ENCODE data around the gene SLC17A9.
A peak's percentile ranks its signal among the peaks of the same experiment; 100 is the strongest.

Gene SLC17A9

GRCh38 chr20:63005365-63005861 is 52.9 kb downstream of the SLC17A9 start:
- ATAC-seq: no peak

DNA sequence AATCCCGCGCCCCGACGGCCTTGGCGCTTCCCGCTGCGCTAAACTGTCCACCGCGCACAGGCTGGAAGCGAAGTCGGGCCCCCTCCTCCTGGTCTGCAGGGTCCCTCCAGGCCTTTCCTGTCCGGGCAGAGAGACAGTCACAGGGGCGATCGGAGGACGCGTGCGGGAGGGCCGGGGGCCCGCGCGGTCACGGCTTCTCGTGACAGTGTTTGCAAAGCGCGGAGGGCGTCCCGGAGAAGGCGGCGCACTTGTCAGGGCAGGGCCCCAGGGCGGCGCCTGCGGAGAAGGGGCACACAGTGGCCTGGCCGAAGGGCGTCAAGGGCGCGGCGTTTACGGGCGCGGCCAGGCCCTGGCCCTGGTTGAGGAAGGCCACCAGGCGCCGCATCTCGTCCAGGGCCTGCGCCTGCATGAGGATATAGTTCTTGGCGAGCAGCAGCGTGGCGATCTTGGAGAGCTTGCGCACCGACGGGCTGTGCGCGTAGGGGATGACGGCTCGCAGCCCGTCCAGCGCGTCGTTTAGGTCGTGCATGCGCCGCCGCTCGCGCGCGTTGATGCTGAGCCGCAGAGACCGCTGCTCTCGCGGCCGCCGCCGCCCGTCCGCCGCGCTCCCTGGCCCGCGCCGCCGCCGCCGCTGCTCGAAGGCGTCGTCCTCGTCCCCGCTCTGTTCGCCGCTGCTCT is 53.5 kb downstream of the SLC17A9 start:
- ATAC-seq: no peak

- no peak for ATAC-seq
Observed at GRCh38 chr20:63006540-63007359, 54.2 kb downstream of the SLC17A9 start, which contains the start of gene BHLHE23. BHLHE23 (minus strand) TSS chr20:63006964; CDS start chr20:63006774, 190 bp downstream.

DNA sequence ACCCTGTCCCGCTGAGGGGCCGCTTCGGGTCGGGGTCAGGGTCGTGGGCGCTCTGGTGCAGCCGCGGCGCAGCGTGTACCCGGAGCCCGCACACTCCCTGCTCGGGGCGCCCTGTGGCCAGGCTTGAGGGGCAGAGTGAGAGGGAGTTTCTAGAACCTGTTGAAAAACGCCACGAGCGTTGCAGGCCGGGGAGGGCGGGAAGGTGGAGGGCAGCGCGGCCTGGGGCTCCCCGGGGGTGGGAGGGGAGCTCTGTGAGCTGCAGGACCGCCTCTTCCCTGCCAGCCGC is 54.8 kb downstream of the SLC17A9 start:
- no peak for ATAC-seq

DNA sequence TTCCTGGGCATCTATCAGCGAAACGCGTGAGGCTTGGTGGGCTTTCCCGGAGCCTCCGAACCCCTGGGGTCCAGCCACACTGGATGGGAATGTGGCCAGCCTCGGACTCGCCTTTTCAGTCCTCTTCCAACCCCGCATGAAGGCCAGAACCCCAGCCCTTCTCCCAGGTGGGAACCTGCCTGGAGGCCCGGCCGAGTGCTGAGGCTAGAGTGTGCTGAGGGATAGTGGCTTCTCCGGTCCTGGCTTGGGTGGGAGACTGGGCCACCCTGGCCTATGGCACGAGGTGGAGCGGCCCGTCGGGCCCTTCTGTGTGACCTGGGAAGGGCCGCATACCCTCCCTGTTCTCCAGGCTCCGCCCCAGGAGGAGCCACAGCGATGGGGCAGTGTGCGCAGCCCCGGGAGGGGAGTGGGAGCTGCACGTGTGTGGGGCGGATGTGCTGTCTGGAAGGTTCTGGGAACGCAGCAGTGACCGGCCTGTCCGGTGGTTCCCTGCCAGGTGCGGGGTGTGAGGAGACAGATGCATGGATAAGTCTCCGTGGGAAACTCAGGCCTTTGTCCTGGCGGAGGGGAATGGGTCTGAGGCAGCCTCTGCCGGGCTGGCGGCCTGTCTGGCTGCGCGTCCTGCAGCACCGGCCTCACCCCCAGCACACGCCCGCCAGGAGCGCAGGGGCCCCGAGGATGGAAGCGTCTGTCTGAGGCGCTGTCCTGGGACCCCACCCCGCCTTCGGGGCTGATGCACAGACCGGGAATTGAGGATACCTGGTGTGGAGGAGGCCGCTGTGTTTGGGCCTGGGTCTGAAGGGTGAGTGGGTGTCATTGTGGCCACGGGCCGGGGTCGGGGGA is 55.4 kb downstream of the SLC17A9 start:
- ATAC-seq: no peak

DNA sequence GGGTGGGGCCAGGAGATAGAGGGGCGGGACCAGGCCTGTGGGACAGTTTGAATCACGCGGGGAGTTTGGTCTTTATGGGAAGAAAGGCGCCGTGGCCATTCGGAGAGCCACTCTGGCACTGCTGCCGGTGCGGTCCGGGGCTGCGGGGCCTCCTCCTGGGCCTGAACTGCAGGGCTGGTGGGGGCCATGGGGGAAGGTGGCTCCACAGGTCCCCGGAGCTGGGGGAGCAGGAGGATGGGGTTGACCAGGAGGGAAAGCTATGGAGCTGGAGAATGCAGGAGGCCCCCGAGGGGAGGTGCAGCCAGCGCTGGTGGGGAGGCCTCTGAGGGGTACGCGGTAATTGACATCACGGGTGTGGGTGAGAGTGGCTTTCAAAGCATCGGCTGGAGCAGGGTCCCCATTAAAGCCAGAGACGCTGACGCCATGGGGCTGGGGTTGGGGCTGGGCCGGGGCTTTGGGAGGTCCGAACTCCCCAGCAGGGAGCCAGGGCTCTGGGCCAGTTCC is 56.1 kb downstream of the SLC17A9 start:
- ATAC-seq: peak in 1 of 2 donors; percentile 3

DNA sequence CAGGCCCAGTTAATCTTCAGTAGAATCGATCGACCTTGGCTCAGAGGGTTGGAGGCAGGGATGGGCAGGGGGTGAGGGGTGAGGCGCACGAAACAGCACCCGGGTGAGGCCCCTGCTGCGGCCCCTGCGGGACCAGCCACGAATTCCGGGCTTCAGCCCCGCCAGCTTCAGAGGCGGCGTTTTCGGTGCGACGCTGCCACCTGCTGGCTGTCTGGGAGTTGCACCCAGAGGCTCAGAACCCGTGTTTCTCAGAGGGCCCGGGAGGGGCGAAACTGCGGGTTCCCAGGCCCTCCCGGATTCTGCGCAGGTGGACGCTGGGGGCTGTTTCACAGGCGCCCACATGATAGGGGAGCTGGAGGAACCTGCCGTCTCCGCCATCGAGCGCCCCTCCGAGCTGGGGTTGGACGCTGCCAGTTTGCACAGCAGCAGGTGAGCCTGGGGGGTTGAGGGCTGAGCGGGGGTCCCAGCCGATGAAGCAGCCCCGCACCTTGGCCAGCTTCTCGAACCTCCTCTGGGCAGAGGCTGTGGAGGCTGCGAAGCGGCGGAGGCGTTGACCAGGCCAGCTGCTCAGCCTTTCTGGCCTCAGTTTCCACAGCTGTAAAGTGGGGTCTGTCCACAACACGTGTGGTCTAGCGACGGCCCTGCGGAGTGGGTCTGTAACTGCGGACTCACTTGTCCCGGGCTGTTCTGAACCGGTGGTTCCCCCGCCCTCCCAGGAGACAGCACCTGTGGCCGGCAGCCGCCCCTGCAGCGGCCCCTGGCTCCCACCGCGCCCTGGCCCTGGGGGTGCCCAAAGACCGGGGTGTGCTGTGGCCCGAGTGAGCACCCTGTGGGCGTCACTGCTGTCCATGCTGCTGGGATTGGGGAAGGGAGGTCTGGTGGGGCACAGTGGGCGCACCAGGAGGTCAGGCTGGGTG is 56.8 kb downstream of the SLC17A9 start:
- ATAC-seq: peak; percentile 79 to 82

DNA sequence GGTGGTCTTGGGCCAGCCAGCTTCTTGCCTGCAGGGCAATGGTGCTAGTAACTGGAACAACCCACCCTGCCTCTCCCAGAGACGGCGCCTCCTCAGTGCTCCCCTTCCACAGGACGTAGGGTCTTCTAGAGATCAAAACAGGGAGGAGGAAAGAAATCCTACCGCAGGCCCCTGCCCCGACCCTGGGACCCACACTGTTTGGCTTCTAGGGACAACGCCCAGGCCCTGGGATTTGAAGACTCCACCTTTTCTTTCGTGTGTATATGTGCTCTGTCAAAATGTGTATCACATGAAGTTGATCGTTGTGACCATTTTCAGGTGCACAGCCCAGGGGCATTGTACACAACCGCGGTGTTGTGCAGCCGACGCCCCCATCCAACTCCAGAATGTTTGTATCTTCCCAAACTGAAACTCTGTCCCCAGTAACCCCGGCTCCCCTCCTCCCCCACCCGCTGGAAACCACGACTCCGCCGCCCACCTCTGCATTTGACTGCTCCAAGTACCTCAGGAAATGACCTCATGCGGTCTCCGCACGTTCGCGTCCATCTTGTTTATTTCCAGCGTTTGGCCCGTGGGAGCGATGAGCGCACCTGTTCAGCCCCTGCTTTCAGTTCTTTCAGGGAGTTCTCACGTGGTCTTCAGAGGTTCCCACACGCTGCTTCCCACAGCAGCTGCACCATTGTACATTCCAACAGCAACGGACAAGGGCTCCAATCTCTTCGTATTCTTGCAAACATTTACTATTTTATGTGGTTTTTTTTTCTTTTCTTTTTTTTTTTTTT is 57.7 kb downstream of the SLC17A9 start:
- peak; percentile 66 to 70 for ATAC-seq

GRCh38 chr20:63011798-63012197 is 59.3 kb downstream of the SLC17A9 start:
- no peak for ATAC-seq

DNA sequence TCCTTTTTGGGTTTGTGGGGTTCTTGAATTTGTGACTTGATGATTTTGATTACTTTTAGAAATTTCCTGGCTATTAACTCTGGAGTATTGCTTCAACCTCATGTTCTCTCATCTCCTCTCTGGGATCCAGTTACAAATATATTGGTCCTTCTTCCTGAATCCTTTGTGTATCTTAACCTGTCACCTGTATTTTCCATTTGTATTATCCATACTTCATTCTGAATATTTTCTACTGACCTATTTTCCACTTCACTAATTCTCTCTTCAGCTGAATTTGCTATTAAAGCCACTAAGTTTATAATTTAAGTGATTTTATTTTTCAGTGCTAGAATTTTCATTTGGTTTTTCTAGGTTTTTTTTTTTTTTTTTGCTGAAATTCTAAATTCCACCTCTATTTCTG is 60.7 kb downstream of the SLC17A9 start:
- no peak for ATAC-seq

DNA sequence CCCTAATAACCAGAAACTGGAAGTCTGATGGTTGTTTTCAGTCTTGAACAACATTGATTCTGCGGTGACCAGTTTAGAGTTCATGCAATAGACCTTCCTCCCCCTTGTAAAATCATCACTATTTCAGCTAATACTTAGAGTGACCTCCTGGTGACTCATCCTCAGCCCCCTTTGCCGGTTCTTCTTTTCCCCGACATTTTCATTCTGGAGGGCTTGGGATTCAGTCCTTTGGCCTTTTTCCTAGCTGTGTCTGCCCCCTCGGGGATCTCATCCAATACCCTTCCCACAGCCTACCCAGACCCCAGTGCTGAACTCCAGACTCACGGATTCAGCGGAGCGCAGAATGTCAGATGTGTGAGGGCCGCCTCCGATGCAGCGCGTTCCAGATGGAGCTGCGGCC is 61.8 kb downstream of the SLC17A9 start:
- no peak for ATAC-seq

- ATAC-seq: no peak
Observed at GRCh38 chr20:63014710-63015109, 62.2 kb downstream of the SLC17A9 start.

DNA sequence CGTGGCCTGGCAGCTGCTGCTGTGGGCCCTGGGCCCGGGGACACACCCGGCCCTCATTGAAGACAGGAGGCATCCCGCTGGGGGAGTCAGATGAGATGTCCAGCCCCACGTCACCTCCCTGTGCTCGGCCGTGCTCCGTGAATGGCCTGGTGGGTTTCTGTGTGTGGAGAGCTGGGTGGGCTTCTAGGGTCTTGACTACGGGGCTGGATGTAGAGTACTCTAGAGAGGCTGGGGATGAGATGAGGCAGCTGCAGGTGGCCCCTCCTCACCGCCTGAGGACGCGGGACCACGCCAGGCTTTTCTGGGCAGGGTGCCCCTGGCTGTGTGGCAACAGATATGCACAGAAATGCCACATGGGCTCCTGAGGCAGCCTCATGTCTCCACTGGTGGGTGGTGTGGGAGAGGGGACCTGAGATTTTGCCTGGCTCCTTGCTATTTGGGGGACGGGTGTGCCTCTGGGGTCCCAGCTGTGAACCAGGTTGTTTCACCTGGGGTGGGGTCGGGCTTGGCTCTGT is 62.7 kb downstream of the SLC17A9 start:
- no peak for ATAC-seq

DNA sequence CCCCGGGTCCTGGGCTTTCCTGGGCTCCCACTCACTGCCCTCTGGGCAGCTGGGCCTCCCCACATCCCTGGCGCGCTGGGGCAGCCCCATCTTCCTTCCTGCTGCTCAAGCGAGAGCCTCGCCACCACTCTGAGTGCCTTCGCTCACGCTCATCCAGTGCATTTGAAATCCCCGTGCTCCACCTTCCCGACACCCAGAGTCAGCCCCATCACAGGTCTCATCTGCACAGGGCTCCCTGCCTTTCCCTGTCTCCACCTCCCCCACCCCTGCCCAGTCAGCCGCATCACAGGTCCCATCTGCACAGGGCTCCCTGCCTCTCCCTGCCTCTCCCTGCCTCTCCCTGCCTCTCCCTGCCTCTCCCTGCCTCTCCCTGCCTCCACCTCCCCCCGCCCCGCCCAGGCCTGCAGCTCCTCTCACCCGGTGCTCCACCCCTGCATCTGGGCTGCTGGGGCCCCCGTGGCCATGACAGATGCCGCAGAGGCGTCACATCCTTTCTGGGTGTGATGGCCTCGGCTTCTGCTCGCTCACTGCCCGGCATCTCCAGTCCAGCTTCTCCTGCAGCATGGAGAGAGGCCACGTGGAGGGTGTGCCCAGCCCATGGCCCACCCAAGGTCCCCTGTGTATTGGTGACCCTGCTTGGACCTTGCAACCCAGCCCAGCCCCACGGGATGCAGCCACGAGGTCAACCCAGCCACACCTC is 63.3 kb downstream of the SLC17A9 start:
- ATAC-seq: no peak

GRCh38 chr20:63016514-63017075 is 64.1 kb downstream of the SLC17A9 start:
- ATAC-seq: no peak

DNA sequence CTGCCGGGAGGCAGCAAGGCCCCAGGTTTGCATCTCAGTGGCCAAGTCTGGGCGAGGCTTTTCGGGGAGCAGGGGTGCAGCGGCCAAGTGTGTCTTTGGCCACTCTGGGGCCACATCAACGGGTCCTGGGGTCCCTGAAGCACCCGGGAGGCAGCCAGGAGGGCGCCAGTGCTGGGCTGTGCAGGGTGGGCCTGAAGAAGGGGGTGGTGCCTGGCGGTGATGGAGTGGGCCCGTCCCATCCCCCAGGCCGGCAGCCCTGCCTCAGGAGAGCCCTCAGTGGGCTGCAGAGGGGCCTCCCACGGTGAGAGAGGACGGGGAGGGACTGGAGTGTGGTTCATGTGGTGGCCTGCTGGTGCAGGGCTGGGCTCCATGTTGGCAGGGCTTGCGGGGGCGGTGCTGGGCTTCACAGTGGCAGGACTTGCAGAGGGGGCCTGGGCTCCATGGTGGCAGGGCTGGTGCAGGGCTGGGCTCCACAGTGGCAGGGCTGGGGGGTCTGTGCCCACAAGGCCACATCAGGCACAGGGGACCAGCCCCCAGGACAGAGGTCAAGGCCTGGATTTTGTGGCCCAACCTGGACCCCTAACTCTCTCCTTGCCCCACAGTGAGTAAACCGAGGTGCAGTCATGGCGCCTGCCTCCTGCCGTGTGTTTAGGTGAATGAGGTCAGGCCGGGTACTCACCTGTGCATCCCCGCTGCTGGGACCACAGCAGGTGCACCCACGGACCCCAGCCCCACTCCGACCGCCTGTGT is 64.7 kb downstream of the SLC17A9 start:
- no peak for ATAC-seq

- ATAC-seq: no peak
Observed at GRCh38 chr20:63017826-63018411, 65.4 kb downstream of the SLC17A9 start.
